Measurements from ENCODE around the gene ACTR2.

DNA sequence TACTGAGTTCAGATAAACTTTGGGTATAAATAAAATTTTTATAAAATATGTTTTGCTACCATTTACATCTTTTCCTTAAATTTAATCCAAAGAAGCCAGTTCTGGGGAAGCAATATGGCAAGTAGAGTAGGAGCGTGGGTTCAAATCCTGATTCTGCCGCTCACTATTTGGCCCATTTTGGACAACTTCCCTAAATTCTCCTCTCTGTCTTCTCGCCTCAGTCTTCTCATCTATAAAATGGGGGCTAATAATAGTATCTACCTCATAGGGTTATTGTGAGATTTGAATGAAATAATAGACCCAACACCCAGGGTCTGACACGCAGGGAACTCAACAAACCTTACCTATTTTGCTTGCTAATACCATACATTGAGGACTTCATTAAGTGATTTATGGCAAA is 59.7 kb downstream of the ACTR2 start:
- TF ChIP-seq, protein P1, sequence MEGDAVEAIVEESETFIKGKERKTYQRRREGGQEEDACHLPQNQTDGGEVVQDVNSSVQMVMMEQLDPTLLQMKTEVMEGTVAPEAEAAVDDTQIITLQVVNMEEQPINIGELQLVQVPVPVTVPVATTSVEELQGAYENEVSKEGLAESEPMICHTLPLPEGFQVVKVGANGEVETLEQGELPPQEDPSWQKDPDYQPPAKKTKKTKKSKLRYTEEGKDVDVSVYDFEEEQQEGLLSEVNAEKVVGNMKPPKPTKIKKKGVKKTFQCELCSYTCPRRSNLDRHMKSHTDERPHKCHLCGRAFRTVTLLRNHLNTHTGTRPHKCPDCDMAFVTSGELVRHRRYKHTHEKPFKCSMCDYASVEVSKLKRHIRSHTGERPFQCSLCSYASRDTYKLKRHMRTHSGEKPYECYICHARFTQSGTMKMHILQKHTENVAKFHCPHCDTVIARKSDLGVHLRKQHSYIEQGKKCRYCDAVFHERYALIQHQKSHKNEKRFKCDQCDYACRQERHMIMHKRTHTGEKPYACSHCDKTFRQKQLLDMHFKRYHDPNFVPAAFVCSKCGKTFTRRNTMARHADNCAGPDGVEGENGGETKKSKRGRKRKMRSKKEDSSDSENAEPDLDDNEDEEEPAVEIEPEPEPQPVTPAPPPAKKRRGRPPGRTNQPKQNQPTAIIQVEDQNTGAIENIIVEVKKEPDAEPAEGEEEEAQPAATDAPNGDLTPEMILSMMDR (IDR thresholded peaks at IDR 0.05) = no peak
- no peak for TF ChIP-seq POLR2A (IDR thresholded peaks at IDR 0.05)
